SJSA1 (cell line): ENCODE results near the gene ITGB1BP1. TPM values are rescaled to one million over a fixed set of nuclear protein-coding genes. Genes with fewer than 3 reads are reported as not detected.
A peak's percentile ranks its signal among the peaks of the same experiment; 100 is the strongest.

Experiments used
- DNase-seq, 2 experiments: peaks; one replicate each; pipeline ENCODE4 v3.0.0-alpha.2; 2015 to 2020; ENCODE audit warnings: low spot score in 2 of 2, low read depth in 1 of 2
- H3K27ac ChIP-seq: fragments of 250-450 bp; sonication (Bioruptor Pico); 2 replicates; pipeline ENCODE4 v1.5.1; 2020; ENCODE audit warnings: mild to moderate bottlenecking, moderate library complexity
- H3K27me3 ChIP-seq: fragments of 250-450 bp; sonication (Bioruptor Pico); replicated peaks from 2 replicates; pipeline ENCODE4 v1.5.1; 2020; ENCODE audit warnings: mild to moderate bottlenecking, moderate library complexity
- H3K36me3 ChIP-seq: fragments of 250-450 bp; sonication (Bioruptor Pico); 2 replicates; pipeline ENCODE4 v1.5.1; 2020; ENCODE audit warnings: mild to moderate bottlenecking
- H3K4me1 ChIP-seq: fragments of 250-450 bp; sonication (Bioruptor Pico); replicated peaks from 2 replicates; pipeline ENCODE4 v1.6.1; 2021; ENCODE audit warnings: mild to moderate bottlenecking
- H3K4me3 ChIP-seq: fragments of 250-450 bp; sonication (Bioruptor Pico); 2 replicates; pipeline ENCODE4 v1.5.1; 2020; ENCODE audit warnings: mild to moderate bottlenecking
- H3K9me3 ChIP-seq: fragments of 250-450 bp; sonication (Bioruptor Pico); replicated peaks from 2 replicates; pipeline ENCODE4 v1.5.1; 2020; ENCODE audit warnings: mild to moderate bottlenecking
- total RNA-seq: library from RNA; depleted of rRNA; stranded (reverse); fragments of >200 nt; shearing (Covaris generic); gene quantifications from 2 replicates; pipeline ENCODE4 v1.2.3, GENCODE V29; 2014

The ITGB1BP1 gene
- total RNA-seq, 1 experiment from 2014 or later, result 64.4 TPM

DNA sequence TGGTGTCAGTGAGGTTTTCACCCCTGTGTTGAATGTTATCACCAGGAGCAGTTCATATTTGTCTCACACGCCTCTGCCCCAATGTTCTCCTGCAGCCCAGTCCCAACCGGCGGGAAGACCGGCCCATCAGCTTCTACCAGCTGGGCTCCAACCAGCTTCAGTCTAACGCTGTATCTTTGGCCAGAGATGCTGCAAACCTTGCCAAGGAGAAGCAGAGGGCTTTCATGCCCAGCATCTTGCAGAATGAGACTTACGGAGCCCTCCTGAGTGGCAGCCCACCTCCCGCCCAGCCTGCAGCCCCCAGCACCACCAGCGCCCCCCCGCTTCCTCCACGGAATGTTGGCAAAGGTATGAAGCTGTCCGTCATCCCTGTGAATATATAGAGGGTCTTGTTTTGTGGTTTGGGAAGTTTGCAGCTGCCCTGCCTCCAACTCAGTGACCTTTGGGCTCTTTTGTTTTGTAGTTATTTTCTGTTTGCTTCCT lies 35.1 kb downstream of the ITGB1BP1 start:
- Histone ChIP-seq H3K27ac (no peak overlapping the region), H3K4me1 (no peaks in the 10 kb centered on the region), H3K9me3 (no peaks in the 10 kb centered on the region), H3K4me3 (no peak overlapping the region), H3K27me3 (no peaks in the 10 kb centered on the region), H3K36me3 (peaks cover 56% of the 10 kb centered on the region)
- no peak for DNase-seq

DNA sequence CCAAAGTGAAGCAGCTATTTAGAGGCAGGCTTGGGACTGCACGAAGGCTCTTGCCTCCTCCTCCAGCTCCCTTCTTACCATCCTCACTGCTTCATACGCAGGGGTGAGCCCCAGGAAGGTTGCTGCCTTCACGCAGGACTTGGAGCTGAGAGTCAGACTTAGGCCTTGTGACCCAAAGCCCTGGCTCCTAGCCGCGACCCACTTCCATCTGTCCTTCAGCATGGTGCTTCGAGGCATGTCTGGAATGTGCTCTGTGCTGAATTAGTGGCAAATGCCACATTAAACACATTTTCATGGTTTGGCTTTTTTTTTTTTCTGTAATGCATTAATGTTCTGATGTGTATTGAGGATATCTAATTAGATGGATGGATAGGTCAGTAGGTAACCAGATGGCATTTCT lies 37.5 kb downstream of the ITGB1BP1 start:
- Histone ChIP-seq H3K4me3 (no peak overlapping the region), H3K36me3 (peaks cover 60% of the 10 kb centered on the region), H3K4me1 (peaks cover 9% of the 10 kb centered on the region), H3K9me3 (no peaks in the 10 kb centered on the region), H3K27ac (no peak overlapping the region), H3K27me3 (no peaks in the 10 kb centered on the region)
- no peak for DNase-seq

DNA sequence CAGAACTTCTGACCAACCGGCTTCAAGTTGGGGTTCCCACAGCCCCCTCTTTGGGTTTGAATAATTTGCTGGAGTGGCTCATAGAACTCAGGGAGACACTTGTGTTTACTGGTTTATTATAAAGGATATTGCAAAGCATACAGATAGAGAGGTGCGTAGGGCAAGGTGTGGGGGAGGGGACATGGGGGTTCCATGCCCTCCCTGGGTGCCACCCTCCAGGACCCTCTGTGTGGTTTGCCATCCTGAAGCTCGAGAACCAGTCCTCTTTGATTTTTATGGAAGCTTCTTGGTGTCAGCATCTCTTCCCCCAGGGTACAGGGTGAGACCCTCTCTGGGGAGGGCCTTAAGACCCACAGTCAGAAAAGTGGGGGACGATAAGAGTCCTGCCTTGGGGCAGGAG lies 38.8 kb downstream of the ITGB1BP1 start:
- DNase-seq, result no peak
- no peaks in the 10 kb centered on the region for H3K27me3 ChIP-seq
- H3K27ac ChIP-seq, result no peak overlapping the region
- H3K4me3 ChIP-seq, result no peak overlapping the region
- peaks cover 47% of the 10 kb centered on the region for H3K36me3 ChIP-seq
- H3K4me1 ChIP-seq, result peaks cover 17% of the 10 kb centered on the region
- H3K9me3 ChIP-seq, result no peaks in the 10 kb centered on the region

DNA sequence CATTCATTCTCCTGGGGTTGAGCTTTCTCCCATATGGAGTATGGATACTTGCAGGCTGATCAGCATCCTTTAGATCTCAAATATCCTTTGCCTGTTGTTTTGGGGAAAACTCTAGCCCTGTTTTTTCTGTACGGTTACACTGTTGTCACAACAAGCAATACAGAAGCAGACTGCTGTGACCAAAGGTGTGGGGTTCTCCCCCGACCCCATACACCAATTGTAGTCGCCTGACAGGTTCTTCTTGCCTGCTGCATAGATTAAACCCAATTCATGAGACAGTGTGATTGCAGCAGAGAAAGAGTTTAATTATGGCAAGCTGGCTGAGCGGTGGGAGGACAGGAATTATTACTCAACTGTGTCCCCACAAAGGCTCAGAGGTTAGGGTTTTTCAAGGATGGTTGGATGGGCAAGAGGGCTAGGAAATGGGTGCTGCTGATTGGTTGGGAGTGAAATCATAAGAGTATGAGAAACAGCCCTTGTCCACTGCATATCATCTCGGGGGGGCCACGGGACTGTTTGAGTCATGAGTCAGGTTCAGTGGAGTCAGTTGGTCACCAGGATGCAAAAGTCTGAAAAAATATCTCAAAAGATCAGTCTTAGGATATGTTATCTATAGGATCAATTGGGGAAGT lies 40.6 kb downstream of the ITGB1BP1 start:
- H3K4me1 ChIP-seq, result peaks cover 29% of the 10 kb centered on the region
- no peaks in the 10 kb centered on the region for H3K9me3 ChIP-seq
- H3K27me3 ChIP-seq, result no peaks in the 10 kb centered on the region
- peaks cover 44% of the 10 kb centered on the region for H3K36me3 ChIP-seq
- no peak for DNase-seq
- H3K27ac ChIP-seq, result no peak overlapping the region
- H3K4me3 ChIP-seq, result no peak overlapping the region

DNA sequence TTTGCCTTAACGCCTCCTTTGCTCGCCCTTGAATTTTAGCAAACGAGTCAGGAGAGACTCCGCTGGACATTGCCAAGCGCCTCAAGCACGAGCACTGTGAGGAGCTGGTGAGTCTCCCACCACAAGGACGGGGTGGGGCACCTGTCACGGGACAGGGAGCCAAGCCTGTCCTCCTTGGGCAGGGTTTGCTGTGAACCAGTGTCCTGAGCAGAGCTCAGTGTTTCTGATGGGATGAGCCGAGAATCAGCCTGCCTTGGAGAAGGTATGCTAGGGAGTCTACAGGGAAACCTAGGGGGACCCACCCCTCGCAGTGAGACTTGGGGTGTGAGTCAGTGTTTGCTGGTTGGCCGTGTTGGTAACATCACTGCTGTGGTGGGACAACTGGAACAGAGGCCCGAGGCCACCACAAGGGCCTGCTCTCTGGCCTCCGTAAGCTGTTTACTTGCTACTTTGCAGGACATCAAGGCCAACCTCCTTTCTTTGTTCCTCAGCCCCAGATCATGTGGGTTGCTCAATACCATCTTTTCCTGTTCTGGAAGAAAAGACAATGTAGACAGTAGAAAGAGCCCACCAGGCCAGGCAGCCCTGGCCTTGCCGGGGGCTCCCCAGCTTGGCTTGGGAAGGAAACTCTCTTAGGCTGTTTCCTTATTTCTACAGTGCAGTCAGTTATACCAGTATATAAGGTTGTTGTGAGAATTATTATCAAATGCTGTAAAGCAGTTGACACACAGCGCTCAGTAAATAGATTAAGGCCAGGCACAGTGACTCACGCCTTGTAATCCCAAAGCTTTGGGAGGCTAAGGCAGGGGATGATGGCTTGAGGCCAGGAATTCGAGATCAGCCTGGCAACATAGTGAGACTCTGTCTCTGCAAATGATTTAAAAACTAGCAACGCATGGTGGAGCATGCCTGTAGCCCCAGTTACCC lies 42.4 kb downstream of the ITGB1BP1 start:
- Histone ChIP-seq H3K36me3 (peaks cover 44% of the 10 kb centered on the region), H3K4me1 (peaks cover 36% of the 10 kb centered on the region), H3K9me3 (no peaks in the 10 kb centered on the region), H3K4me3 (no peak overlapping the region), H3K27me3 (no peaks in the 10 kb centered on the region), H3K27ac (peak overlapping the region; percentile 80)
- peak; percentile 82 to 83 for DNase-seq

DNA sequence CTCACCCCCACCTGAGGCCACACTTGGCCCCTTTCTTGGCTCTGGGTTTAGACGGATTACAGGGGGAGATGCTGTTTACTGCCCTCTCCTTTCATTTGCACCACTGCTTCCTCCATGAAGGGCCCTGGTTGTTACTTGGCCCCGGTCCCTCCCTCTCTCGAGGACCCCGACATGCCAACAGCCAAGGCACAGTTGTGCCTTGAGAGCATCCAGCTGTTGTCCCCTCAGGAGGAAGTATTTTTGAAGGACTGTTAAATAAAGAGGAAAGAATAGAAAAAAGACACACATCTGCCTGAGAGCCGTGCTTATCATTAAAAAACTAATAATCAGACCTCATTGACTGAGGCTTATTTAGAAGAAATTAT lies 44.0 kb downstream of the ITGB1BP1 start:
- Histone ChIP-seq H3K4me1 (peaks cover 36% of the 10 kb centered on the region), H3K27ac (no peak overlapping the region), H3K9me3 (no peaks in the 10 kb centered on the region), H3K27me3 (no peaks in the 10 kb centered on the region), H3K4me3 (no peak overlapping the region), H3K36me3 (peaks cover 35% of the 10 kb centered on the region)
- DNase-seq, result no peak

DNA sequence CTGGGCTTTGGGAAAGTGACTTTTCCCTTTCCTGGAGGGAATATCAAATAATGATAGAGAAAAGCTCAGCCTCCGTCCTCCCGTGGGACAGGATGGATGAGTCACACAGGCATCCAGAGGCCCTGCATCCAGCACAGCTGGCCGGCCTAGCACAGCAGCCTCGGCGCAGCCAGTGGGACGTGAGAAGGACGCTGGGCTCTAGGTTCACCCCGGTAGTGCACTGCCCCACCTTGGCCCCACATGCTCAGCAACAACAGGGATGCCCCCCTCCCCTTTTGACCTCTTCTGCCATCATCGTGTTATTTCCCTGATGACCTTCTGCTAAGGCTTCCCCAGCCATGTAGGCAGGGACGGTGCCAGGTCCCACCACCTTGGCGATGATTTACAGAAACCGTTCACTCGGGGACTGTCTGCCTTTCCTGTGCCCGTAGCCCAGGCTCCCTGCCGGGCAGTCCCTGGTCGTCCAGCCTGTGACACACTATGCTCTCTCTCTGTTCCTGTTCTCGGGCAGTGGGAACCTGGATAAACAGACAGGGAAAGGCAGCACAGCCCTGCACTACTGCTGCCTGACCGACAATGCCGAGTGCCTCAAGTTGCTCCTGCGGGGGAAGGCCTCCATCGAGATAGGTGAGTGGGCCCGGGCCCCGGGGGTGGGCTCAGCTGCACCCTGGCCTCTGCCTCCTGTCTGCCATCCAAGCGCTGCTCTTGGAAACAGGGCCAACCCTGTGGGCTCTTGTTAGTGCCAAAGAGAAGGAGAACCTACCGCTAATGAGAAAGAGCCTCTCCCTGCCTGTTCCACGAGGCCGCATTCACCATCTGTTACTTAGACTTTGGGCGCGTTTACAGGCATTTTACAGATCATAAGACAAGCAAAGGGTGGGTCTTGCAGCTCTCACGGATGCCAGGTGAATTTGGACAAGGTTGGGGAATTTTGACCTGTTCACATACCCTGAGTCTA lies 44.6 kb downstream of the ITGB1BP1 start:
- Histone ChIP-seq H3K4me3 (no peak overlapping the region), H3K4me1 (peaks cover 36% of the 10 kb centered on the region), H3K9me3 (no peaks in the 10 kb centered on the region), H3K36me3 (peaks cover 42% of the 10 kb centered on the region), H3K27ac (peak overlapping the region; percentile 20), H3K27me3 (no peaks in the 10 kb centered on the region)
- DNase-seq, result peak; percentile 54 to 75

DNA sequence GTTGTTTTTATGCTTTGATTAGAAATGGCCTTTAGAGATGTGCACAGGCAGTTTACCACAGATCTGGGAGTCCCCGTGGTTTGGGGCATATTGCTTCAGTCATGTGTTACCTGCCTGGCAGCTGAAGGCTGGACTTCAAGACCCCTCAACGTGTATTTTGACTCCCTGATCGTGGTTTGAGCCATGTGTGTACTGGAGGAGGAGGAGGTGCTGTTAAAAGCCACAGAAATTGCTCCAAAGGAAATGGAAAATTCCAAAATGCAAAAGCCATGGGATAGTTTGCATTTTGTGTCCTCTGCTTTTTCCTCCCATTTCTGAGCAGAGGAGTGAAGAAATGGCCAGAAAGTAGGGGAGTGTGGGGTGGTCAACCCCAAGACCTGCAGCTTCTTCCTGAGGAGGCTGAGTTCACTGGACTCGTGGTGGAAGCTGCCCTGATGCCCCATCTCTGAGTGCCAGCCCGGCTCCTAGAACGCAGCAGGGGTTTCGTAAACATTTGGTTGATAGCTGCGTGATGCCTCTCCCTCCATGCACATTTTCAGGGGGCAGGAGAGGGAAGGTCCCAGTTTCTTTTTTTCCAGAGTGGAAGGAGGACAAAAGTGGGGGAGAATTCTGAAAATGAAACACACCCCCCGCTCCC lies 45.7 kb downstream of the ITGB1BP1 start:
- Histone ChIP-seq H3K9me3 (no peaks in the 10 kb centered on the region), H3K36me3 (peaks cover 34% of the 10 kb centered on the region), H3K4me3 (no peak overlapping the region), H3K27ac (peak overlapping the region; percentile 20), H3K4me1 (peaks cover 36% of the 10 kb centered on the region), H3K27me3 (no peaks in the 10 kb centered on the region)
- no peak for DNase-seq

DNA sequence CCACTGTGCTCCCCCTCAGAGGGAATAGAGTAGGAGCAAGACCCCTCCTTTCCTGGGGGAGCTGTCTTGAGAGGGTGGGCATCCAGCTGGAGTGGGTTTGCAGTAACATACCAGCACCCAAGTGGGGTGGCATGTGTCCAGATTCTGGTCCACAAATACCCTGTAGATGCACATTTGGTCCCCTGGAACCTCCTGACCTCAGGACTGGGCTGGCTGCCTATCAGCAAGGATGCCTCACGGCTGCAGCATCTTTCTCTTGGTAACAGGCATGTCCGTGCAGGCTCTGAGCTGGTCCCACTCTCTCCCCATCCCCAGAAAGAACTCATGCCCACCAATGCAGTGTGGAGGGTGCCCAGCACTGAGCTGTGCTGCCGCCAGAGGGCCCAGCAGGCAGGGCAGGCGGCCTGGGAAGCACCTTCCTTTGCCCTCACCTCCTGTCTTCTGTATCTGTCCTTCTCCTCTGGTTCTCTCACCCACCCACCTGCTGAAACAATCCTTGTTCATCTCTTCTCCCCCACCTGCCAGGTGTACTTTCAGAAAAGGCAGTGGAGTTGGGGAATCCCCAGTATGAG lies 47.4 kb downstream of the ITGB1BP1 start:
- Histone ChIP-seq H3K4me1 (peaks cover 28% of the 10 kb centered on the region), H3K36me3 (peaks cover 29% of the 10 kb centered on the region), H3K9me3 (no peaks in the 10 kb centered on the region), H3K27me3 (no peaks in the 10 kb centered on the region), H3K27ac (no peak overlapping the region), H3K4me3 (no peak overlapping the region)
- DNase-seq, result no peak

DNA sequence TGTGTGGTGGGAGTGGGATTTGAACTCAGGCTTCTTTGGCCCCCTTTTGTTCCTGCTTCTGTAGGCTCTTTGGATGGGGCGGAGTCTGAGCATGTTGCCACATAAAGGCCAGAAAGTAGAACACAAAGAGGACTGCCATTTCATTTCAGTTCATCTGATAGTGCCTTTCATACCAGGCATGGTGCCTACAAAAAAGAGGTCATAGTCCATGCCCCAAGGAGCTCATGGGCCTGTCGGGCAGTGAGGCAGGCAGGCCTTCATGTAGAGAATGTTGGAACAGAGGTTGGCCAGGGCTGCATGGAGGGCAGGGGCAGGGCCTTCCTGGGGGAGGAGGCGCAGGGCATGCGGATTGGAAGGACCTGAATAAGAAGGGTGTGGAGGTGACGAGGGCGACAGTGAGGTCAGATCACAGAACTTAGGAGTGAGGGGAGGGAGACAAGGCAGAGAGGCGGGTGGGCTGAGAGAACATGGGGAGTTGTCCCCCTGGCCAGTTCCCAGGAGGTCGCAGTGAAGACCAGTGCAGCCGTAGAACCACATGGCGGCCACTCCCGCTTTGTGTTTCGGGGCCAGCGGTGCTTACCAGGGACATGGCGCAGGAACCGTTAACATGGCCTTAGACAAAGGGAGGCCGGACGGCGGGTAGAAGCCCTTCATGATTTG lies 49.1 kb downstream of the ITGB1BP1 start:
- H3K4me1 ChIP-seq, result peaks cover 20% of the 10 kb centered on the region
- no peak overlapping the region for H3K4me3 ChIP-seq
- no peak for DNase-seq
- no peak overlapping the region for H3K27ac ChIP-seq
- H3K9me3 ChIP-seq, result no peaks in the 10 kb centered on the region
- H3K27me3 ChIP-seq, result no peaks in the 10 kb centered on the region
- H3K36me3 ChIP-seq, result peaks cover 33% of the 10 kb centered on the region

DNA sequence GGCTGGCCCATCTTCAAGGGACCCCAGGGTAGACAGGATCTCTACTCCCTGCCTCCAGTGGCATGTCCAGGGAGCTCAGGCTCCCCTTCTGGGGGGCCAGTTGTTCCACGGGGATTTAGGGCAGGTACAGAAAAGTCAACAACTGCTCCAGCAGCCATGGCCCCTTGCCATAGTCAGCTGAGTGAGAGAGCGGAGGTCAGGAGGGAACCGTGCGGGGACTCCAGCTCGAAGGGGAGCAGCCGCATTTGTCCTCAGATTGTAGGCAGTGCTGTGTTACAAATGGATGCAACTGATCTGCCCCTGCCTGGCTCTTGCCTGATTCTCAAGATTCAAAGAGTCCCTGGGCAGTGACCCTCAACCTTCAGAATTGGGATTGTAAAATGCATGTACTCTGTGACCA lies 49.9 kb downstream of the ITGB1BP1 start:
- no peaks in the 10 kb centered on the region for H3K27me3 ChIP-seq
- DNase-seq, result no peak
- H3K36me3 ChIP-seq, result peaks cover 30% of the 10 kb centered on the region
- H3K4me3 ChIP-seq, result no peak overlapping the region
- peaks cover 15% of the 10 kb centered on the region for H3K4me1 ChIP-seq
- no peak overlapping the region for H3K27ac ChIP-seq
- no peaks in the 10 kb centered on the region for H3K9me3 ChIP-seq

DNA sequence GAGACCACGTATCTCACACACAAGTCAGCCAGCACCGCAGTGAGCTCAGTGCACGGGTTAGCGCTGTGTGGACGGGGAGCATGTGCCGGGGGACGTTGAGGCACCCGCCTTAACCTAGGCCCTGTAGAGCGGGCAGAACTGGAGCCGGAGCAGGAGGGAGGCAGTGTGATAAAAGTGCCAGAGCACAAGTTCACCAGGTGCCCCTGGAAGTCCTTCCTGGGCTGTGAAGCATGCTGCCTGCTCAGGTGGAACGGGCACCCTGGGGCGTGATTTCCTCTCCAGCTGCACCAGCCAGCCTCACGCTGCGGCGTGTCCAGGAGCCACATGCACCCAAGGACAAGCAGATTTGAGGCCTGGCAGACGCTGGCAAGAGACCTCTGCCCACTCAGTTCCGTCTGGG lies 50.3 kb downstream of the ITGB1BP1 start:
- Histone ChIP-seq H3K36me3 (peaks cover 33% of the 10 kb centered on the region), H3K27ac (no peak overlapping the region), H3K4me3 (no peak overlapping the region), H3K27me3 (no peaks in the 10 kb centered on the region), H3K9me3 (no peaks in the 10 kb centered on the region), H3K4me1 (peaks cover 11% of the 10 kb centered on the region)
- DNase-seq, result no peak
